GM18873 (cell line): ENCODE measurements around the gene GRIA1.

ENCODE experiments used
- ATAC-seq: cut with Tn5 transposase; IDR thresholded peaks from one replicate; pipeline ENCODE4 v1.9.1; 2021; ENCODE audit warnings: mild to moderate bottlenecking, moderate library complexity, moderate number of reproducible peaks; ENCODE audit not compliant: unreplicated experiment, low FRiP score

Gene GRIA1

GRCh38 chr5:153767221-153768188 is 277.0 kb downstream of the GRIA1 start:
- ATAC-seq: no peak

GRCh38 chr5:153770066-153770465 is 279.6 kb downstream of the GRIA1 start:
- ATAC-seq: no peak

GRCh38 chr5:153774686-153775085 is 284.2 kb downstream of the GRIA1 start:
- ATAC-seq: no peak

- no peak for ATAC-seq
Measured at GRCh38 chr5:153775923-153776322, 285.5 kb downstream of the GRIA1 start.

GRCh38 chr5:153777681-153778581 is 287.5 kb downstream of the GRIA1 start:
- ATAC-seq: no peak

- no peak for ATAC-seq
Measured at GRCh38 chr5:153779836-153780235, 289.4 kb downstream of the GRIA1 start.

- ATAC-seq: no peak
Measured at GRCh38 chr5:153780876-153781705, 290.6 kb downstream of the GRIA1 start.

- ATAC-seq: no peak
Measured at GRCh38 chr5:153782589-153783361, 292.3 kb downstream of the GRIA1 start.

- no peak for ATAC-seq
Measured at GRCh38 chr5:153783362-153783658, 292.8 kb downstream of the GRIA1 start.

GRCh38 chr5:153784277-153784676 is 293.8 kb downstream of the GRIA1 start:
- ATAC-seq: no peak

- no peak for ATAC-seq
Measured at GRCh38 chr5:153791339-153791738, 300.9 kb downstream of the GRIA1 start.

GRCh38 chr5:153792305-153792704 is 301.8 kb downstream of the GRIA1 start:
- no peak for ATAC-seq

- ATAC-seq: no peak
Measured at GRCh38 chr5:153793699-153794098, 303.2 kb downstream of the GRIA1 start.

GRCh38 chr5:153794327-153794726 is 303.9 kb downstream of the GRIA1 start:
- no peak for ATAC-seq

- no peak for ATAC-seq
Measured at GRCh38 chr5:153796527-153796926, 306.1 kb downstream of the GRIA1 start.

- peak; percentile 81 for ATAC-seq
Measured at GRCh38 chr5:153797484-153797883, 307.0 kb downstream of the GRIA1 start.

- ATAC-seq: no peak
Measured at GRCh38 chr5:153798830-153799229, 308.4 kb downstream of the GRIA1 start.

- no peak for ATAC-seq
Measured at GRCh38 chr5:153799466-153799865, 309.0 kb downstream of the GRIA1 start.

- no peak for ATAC-seq
Measured at GRCh38 chr5:153802050-153802821, 311.8 kb downstream of the GRIA1 start.
